Activated CD8-positive, alpha-beta memory T cell treated with anti-CD3 and anti-CD28 coated beads, Interleukin-2, amount 50 U/mL, for 24 hours (primary cell): Measurements from ENCODE around the gene ZFR.
"Not testable (repeated sequence)": the region's sequence is repeated elsewhere in the genome, so short reads cannot be mapped to it uniquely, and the experiment has no call there.

Experiments used
- DNase-seq: peaks from one replicate; pipeline ENCODE4 v3.0.0-alpha.2; 2020; ENCODE audit errors: extremely low read depth

Gene ZFR

DNA sequence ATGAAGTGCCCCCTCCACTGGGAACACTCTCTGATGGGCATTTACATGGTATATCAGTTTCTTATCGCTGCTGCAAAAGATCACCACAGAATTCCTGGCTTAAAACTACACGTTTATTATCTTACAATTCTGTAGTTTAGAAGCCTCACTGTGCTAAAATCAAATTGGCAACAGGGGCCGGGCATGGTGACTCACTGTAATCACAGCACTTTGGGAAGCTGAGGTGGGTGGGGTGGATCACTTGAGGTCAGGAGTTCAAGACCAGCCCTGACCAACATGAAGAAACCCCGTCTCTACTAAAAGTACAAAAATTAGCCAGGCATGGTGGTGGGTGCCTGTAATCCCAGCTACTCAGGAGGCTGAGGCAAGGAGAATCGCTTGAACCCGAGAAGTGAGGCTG, 7.8 kb upstream of the ZFR start:
- DNase-seq: not testable (repeated sequence)

DNA sequence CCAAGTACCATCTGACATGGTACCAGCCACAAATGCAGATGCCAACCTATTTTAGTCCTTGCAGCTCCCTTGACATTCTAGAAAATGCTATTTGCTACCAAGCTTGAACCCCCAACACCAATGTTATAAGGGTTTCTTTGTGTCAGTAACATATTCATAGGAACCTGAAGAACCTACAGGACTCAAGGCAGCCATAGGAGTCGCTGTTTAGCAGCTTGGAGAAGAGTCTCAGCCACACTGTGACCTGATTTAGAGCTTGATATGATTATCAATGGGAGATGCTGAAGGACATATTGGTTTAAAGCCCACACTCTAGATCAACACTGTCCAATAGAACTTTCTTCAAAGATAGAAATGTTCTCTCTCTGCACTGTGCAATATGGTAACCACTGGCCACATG, 6.4 kb upstream of the ZFR start:
- DNase-seq: no peak

DNA sequence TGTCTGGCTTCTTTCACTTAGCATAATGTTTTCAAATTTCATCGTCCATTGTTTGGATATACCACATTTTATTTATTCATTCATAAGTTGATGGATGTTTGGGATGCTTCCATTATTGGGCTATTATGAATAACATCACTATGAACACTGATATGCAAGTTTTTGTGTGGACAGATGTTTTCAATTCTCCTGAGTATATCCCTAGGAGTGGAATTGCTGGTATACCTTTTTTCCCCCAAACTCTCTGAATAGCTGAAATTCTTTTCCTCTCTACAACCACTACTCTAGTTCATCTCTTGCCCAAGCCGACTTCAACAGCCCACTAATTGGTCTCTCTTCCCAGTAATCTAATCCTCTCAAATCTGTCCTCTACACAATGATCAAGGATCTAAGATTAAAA, 4.7 kb upstream of the ZFR start:
- no peak for DNase-seq

DNA sequence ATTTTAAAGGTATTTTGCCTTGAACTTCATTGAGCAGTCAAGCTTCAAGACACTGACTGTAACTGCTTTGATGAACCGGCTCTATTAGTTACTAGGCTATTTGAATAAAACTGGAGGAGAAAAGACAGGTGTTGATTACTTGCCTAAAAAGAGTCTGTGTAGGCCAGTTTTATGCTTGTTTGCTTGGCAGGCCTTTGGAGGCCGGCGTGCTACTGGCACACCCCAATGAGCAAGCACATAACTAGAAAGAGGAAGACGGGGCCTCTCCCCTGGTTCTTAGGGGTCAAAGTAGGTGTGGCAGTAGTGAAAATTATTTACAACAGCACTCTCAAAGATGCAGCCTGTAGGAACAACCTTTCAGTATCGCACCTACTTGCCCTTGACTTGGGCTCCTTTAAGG, 2.1 kb upstream of the ZFR start:
- DNase-seq: no peak

DNA sequence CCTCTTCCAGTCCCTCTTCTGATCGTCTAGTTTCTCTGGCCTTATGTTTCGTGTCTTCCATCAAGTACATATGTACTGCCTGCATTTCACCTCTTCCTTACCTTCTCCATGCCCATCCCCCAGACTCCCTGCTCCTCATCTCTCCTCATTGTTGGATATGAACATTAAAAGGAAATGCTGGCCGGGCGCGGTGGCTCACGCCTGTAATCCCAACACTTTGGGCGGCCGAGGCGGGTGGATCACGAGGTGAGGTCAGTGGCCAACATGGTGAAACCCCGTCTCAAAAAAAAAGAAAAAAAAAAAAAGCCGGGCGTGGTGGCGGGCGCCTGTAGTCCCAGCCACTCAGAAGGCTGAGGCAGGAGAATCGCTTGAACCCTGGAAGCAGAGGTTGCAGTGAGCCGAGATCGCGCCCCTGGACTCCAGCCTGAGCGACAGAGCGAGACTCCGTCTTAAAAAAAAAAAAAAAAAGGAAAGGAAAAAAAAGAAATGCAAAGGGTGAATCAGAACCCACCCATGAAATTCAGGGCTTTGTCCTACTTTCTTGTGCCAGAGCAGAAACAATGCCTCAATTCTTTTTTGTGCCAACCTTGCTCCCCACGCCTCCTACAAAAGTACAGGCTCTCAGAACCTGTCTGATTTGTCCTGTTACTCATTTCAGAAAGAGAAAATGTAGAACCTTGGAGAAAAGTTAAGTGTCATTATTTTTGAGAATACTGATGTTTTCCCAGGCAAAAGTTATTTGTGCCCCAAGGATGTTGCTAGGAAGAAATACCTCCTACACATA, 1.5 kb upstream of the ZFR start:
- DNase-seq: no peak

DNA sequence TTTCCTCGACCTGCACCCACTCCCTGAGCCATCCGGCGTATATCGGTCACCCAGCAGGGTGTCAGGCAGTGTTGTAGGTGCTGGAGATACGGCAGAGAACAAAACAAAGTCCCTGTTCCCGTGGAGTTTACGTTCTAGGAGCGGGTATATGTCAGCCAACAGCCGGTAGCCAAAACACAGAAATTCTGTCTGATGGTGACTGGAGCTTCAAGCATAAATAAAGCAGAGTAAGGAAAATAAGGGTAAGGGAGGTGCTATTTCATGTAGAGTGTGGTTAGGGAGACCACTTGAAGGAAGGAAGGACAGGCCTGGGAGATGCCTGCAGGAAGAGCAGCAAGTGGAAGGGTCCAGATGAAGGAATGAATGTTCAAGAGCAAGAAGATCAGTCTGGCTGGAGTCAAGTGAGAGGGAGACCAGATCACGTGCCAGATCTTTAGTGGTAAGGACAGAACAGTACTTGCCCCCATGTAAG, 783 bp upstream of the ZFR start:
- no peak for DNase-seq

DNA sequence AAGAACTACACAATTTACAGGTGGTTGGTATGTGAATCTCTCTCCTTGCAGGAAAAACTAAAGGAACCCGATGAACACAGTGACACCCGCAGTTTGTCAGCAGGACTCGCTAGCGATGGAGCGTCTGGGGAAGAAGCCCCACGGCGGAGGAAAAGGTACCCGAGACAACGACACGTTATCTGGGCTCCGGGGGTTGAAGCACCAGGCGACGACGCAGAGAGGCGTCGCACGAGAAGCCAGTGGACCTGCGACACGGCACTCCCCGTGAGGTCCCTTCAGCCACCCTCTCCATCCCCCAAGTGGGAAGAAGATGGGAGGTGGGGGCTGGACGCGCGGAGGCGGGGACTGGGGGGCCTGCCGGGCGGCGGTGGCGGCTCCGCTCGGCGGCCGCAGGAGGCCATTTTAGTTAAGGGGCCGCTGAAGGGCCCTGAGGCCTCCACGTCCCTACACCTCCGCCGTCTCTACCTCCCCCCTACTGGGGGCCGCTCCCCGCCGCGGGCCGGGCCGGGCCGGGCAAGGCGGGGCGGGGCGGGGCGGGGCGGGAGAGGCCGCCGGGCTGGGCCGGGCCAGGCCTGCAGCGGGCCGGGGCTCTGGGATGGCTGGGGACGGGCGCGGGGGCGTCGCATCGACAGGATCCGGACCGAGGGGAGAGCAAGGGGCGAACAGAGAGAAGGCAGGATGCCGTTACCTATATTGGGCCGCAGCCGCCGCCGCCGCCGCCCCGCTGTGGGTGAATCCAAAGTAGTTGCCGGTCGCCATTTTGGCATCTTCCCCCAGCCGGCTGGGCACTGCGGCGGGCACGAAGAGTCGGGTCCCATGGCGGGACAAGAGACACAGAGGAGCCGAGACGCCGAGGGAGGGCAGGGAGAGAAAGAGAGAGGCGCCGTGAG, 754 bp downstream of the ZFR start:
- peak; percentile 2 for DNase-seq

DNA sequence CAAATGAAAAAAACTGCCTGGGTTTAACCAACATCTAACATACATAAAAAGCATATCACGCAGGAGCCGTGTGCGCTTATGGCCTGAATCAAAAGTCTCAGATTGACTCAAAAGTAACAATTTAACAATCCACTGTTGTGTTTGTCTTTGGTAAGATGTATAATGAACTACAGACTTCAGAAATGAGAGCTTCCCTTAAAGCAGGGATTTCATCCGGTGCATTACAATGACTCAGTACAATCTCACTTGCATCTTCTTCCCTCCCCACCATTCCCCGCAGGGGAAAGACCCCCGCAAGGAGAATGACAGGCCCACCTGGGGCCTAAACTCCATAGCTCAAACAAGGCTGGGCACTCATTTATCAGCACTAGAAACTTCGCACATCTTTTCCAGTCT, 1.4 kb downstream of the ZFR start:
- peak; percentile 3 for DNase-seq

DNA sequence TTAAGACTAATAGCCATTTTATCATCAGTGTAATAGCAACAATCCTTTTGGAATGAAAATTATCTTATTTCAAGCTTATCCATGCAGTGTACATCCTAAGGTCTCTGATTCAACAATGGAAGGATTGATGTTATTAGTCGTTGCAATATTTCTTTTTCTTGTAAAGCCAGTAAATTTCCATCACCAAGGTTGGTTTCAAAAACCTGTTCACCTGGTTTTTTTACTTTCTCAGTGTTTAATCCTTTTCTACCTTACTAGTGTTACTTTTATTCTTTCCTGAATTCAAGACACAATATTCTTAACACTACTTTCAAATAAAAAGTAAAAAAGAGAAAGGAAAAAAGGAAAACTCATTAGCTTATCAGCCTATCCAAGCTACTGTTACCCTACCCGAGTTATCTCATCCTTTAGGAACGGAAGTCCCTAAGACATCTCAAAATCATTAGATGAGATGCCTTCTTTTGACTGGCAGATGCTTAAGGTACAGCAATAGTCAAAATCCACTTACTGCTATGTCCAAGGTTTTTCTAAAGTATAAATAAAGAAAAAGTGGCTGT, 5.4 kb downstream of the ZFR start:
- DNase-seq: no peak

DNA sequence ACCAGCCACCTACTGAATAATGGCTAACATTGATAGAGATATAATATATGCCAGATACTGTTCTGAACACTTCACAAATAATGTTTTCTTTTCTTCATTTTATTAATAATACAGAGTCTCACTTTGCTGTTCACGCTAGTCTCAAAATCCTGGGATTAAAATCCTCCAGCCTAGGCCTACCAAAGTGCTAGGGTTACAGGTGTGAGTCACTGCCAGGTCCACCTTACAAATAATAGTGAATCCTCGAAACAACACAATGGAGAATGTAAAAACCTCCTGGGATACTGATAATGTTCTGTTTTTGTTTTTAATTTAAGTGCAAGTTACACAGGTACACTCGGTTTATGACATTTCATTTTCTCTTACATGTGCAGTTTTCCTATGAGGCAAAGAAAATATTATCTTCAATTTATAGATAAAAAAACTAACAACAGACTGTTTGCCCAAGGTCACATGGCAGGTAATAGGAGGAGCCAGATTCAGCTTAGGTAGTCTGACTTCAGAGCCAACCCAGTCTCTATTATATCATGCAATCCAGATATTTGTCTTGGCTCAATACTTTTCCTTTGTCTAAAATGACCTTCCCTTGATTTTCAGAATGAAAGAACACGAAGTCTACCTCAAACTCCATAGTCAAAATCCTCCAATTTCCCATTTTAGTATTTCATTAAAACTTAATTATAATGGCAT, 7.8 kb downstream of the ZFR start:
- no peak for DNase-seq

DNA sequence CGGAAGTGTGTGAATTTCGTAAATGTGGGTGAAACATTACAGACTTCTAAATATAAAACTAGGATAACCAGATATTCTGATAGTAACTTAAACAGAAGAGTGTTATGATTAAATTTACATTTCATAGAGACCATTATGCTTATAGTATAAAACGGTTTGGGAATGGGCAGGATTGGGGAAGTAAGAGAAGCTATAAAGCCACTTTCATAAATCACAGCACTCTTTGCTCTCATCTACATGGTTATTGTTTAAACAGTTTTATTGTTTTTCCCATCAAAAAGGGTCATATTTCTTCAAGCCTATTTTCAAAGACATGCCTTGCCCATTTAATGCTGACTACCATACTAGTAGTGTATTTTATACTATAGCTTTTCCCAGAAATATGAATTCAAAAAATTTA, 9.2 kb downstream of the ZFR start:
- DNase-seq: no peak

DNA sequence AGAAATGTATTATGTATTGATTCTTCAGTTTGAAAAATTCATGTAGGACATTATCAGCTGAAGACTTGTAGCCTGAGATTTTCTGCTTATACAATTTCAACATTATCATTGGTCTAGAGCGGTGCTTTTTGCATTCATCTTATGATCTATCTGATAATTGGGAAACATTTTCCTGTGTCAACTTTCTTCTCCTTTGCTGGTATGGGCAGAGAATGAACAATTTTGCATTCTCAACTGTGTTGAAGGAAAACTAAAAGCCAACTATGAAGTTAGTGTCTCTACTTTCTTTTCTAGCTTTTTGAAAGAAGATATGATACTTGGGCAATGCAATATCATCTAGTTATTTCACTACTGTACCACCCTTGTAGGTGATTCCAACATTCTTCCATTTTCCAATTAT, 10.3 kb downstream of the ZFR start:
- no peak for DNase-seq

DNA sequence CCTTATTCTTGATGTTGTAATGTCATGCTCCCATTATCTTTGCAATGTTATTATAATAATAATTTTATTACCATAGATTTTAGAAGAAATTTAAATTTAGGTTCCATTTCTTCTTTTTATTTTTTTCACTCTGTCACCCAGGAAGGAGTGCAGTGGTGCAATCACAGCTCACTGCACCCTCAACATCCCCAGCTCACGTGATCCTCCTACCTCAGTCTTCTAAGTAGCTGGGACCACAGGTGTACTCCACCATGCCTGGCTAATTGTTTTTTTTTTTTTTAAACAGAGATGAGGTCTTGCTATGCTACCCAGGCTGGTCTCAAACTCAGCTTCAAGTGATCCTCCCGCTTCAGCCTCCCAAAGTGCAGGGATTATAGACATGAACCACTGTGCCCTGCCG, 11.9 kb downstream of the ZFR start:
- no peak for DNase-seq

DNA sequence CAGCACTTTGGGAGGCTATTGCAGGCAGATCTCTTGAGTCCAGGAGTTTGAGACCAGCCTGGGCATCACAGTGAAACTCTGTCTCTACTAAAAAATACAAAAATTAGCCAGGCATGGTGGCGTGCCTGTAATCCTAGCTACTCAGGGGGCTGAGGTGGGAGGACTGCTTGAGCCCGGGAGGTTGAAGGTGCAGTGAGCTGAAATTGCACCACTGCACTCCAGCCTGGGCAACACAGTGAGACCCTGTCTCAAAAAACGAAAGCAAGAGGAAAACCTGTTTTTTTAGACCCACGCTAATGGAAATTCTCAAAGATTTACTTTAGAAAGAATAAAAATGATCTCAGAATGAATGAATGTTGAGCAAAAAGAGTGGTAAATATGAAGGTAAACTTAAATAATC, 13.7 kb downstream of the ZFR start:
- not testable (repeated sequence) for DNase-seq

DNA sequence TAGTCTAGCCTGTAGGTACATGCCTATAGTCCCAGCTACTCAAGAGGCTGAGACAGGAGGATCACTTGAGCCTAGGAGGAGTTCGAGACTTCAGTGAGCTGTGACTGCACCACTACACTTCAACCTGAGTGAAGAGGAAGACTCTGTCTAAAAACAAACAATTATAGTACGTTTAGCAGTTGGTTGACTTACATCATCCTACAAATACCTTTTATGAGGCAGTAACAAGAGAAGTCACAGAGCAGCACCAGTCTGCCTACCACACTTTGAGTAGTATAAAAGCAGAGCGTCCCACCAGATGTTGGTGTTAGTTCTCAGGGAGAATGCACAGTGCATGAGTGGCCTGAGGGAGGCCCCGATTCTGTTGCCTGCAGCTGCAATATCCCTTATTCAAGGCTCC, 16.1 kb downstream of the ZFR start:
- no peak for DNase-seq

DNA sequence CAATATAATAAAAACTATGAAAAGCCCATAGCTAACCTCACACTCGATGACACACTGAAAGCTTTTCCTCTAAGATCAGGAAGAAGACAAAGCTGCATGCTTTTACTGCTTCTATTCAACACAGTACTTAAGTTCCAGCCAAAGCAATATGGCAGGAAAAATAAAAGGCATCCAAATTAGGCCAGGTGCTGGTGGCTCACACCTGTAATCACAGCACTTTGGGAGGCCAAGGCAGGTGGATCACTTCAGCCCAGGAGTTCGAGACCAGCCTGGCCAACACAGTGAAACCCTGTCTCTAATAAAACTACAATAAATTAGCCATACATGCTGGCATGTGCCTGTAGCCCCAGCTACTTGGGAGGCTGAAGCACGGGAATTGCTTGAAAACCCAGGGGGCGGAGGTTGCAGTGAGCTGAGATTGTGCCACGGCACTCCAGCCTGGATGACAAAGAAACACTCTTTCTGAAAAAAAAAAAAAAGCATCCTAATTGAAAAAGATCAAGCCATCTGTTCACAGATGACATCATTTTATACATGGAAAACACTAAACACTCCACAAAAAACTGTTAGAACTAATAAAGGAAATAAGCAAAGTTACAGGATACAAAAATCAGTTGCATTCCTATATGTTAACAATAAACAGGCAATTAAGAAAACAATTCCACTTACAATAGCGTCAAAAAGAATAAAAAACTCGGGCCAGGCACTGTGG, 17.9 kb downstream of the ZFR start:
- DNase-seq: no peak

DNA sequence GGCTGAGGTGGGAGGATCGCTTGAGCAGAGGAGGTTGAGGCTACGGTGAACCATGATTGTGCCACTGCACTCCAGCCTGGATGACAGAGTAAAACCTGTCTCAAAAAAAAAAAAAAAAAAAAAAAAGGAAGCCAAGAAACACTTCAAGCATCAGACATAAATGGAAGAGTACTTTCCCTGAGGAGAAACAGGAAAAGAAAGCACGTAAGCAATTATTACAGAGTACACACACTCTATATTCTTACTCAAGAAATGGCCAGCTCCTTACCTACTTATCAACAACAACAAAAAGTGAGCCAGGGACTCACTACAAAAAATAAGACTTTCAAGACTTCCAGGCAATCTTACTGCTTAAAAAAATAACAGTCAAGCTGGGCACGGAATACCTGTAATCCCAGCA, 21.8 kb downstream of the ZFR start:
- DNase-seq: no peak

DNA sequence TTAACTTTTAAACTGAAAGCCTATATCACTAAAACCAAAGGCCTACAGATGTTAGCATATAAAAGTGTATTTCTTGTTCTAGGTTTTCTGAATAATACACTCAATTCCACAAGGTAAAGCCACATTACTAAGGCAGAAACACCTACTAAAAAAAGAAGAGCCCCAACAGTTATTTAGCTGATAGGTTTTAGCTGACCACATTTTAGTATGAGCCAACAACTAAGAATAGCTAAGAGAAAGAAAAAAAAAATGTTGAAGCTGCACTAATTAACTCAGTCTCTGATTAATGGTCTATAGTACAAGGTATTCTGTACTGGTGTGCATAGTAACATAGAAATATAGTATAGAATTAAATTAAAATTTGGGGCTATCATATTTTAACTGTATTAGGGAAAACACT, 23.5 kb downstream of the ZFR start:
- no peak for DNase-seq

DNA sequence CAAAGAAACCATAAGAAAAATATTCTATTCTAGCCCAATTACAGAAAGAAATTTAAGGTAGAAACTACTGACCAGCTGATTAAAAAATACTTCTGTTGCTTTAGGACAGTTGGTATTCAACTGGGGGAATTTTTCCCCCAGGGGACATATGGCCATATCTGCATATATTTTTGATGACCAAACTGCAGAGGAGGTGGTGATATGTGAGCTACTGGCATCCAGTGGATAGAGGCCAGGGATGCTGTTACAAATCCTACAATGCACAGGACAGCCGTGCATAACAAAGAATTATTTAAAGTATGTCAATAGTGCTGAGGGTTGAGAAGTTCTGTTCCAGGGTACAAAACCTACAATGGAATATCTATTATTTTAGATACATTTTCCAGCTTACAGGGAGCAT, 24.0 kb downstream of the ZFR start:
- DNase-seq: no peak

DNA sequence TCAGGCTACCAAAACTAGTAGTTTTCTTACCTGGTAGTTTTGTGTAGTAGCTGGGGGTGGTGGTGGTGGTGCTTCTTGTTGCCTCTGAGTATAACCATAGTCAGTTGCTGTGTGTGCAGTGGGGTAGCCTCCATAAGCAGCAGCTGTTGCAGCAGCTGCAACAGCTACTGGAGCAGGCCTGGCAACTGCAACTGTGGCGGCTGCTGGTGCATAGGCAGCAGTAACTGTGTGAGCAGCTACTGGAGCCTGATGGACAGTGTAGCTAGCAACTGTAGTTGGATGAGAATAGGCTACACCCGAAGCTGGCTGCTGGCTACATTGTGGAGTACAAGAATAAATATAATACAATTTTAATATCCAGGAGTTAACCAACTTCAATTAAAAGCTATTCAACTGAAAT, 24.7 kb downstream of the ZFR start:
- DNase-seq: no peak

DNA sequence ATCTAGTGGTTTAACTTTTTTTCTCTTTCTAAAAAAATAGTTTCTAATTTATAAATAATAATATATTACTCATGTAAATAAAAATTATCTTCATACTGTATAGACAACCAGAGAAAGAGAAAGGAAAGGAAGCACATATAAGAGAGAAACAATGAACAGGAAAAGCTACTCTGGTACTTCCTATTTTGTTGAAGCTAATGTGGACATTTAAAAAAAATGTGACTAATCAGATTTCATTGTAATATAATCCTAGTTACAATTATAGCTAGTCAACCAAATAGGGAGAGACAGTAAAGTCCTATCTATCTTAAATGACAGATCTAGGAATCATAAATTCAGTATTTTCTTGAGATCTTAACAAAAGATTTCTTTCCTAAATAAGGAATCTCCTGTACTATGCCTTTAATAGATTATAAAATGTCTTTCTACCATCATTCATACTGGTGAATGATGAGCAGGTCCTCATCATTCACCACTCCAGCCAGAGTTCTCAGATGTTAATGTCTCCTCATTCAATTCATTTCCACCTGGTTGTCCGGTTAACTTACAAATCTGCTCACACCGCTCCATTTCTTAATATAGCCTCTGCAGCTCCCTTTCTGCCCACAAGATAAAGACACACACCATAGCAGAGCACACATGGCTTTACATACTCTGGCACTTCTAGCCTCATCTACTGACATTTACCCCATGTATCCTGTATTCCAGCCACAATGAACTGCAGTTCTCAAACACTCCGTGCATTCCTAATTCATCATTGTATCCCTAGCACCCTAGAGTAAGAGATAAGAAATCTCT, 30.9 kb downstream of the ZFR start:
- no peak for DNase-seq
